ENCODE data around the gene ATP8B1.
"Not testable (repeated sequence)": the region's sequence is repeated elsewhere in the genome, so short reads cannot be mapped to it uniquely, and the experiment has no call there.

Gene ATP8B1

GRCh38 chr18:57719211-57719935, 83.7 kb downstream of the ATP8B1 start:
- peaks cover 22% of the 10 kb centered on the region for H3K9me3 Mint-ChIP-seq
- H3K27ac Mint-ChIP-seq, H3K4me1 Mint-ChIP-seq, DNase-seq, H3K27me3 Mint-ChIP-seq, H3K4me3 Mint-ChIP-seq, H3K36me3 Mint-ChIP-seq, CTCF ChIA-PET: not testable (repeated sequence)

- Mint-ChIP-seq H3K36me3 (no peaks in the 10 kb centered on the region), H3K27ac (no peak overlapping the region), H3K4me1 (peaks cover 4% of the 10 kb centered on the region), H3K4me3 (no peak overlapping the region), H3K9me3 (peaks cover 27% of the 10 kb centered on the region), H3K27me3 (no peaks in the 10 kb centered on the region)
- DNase-seq, result no peak
- CTCF ChIA-PET, result no interaction called here
Observed at GRCh38 chr18:57716549-57716948, 86.6 kb downstream of the ATP8B1 start.

- Mint-ChIP-seq H3K4me3 (no peak overlapping the region), H3K27me3 (no peaks in the 10 kb centered on the region), H3K27ac (no peak overlapping the region), H3K4me1 (peaks cover 4% of the 10 kb centered on the region), H3K36me3 (no peaks in the 10 kb centered on the region), H3K9me3 (peaks cover 27% of the 10 kb centered on the region)
- CTCF ChIA-PET, result no interaction called here
- DNase-seq, result no peak
Observed at GRCh38 chr18:57715671-57716070, 87.4 kb downstream of the ATP8B1 start.

- no peak overlapping the region for H3K4me3 Mint-ChIP-seq
- H3K9me3 Mint-ChIP-seq, result peaks cover 32% of the 10 kb centered on the region
- no peaks in the 10 kb centered on the region for H3K36me3 Mint-ChIP-seq
Observed at GRCh38 chr18:57715073-57715472, 88.0 kb downstream of the ATP8B1 start.

GRCh38 chr18:57710226-57710625, 92.9 kb downstream of the ATP8B1 start:
- no peak for DNase-seq
- no peaks in the 10 kb centered on the region for H3K4me1 Mint-ChIP-seq
- no peak overlapping the region for H3K27ac Mint-ChIP-seq
- no peak overlapping the region for H3K4me3 Mint-ChIP-seq
- CTCF ChIA-PET, result no interaction called here
- peaks cover 30% of the 10 kb centered on the region for H3K9me3 Mint-ChIP-seq
- H3K36me3 Mint-ChIP-seq, result no peaks in the 10 kb centered on the region
- H3K27me3 Mint-ChIP-seq, result no peaks in the 10 kb centered on the region

More at GRCh38 chr18:57715073-57715472, 88.0 kb downstream of the ATP8B1 start:
- no peaks in the 10 kb centered on the region for H3K27me3 Mint-ChIP-seq
- CTCF ChIA-PET, result no interaction called here
- DNase-seq, result no peak
- no peak overlapping the region for H3K27ac Mint-ChIP-seq
- H3K4me1 Mint-ChIP-seq, result peaks cover 4% of the 10 kb centered on the region

- no peak for DNase-seq
- H3K27me3 Mint-ChIP-seq, result no peaks in the 10 kb centered on the region
- CTCF ChIA-PET, result no interaction called here
- no peak overlapping the region for H3K4me3 Mint-ChIP-seq
- H3K4me1 Mint-ChIP-seq, result no peaks in the 10 kb centered on the region
- H3K27ac Mint-ChIP-seq, result no peak overlapping the region
- H3K9me3 Mint-ChIP-seq, result peaks cover 25% of the 10 kb centered on the region
- no peaks in the 10 kb centered on the region for H3K36me3 Mint-ChIP-seq
Observed at GRCh38 chr18:57709335-57709734, 93.8 kb downstream of the ATP8B1 start.

- CTCF ChIA-PET, result no interaction called here
- Mint-ChIP-seq H3K27me3 (no peaks in the 10 kb centered on the region), H3K9me3 (peaks cover 20% of the 10 kb centered on the region), H3K4me1 (no peaks in the 10 kb centered on the region), H3K27ac (no peak overlapping the region), H3K36me3 (no peaks in the 10 kb centered on the region), H3K4me3 (no peak overlapping the region)
- DNase-seq, result no peak
Observed at GRCh38 chr18:57708288-57708687, 94.8 kb downstream of the ATP8B1 start.

- Mint-ChIP-seq H3K36me3 (no peaks in the 10 kb centered on the region), H3K27ac (no peak overlapping the region), H3K4me3 (no peak overlapping the region), H3K9me3 (peaks cover 24% of the 10 kb centered on the region), H3K4me1 (no peaks in the 10 kb centered on the region), H3K27me3 (no peaks in the 10 kb centered on the region)
- CTCF ChIA-PET, result no interaction called here
- no peak for DNase-seq
Observed at GRCh38 chr18:57705832-57706595, 97.1 kb downstream of the ATP8B1 start.

- H3K36me3 Mint-ChIP-seq, result no peaks in the 10 kb centered on the region
- H3K4me1 Mint-ChIP-seq, result no peaks in the 10 kb centered on the region
- H3K9me3 Mint-ChIP-seq, result peaks cover 21% of the 10 kb centered on the region
- H3K27ac Mint-ChIP-seq, result no peak overlapping the region
- no peaks in the 10 kb centered on the region for H3K27me3 Mint-ChIP-seq
- DNase-seq, result no peak
- CTCF ChIA-PET, result no interaction called here
- no peak overlapping the region for H3K4me3 Mint-ChIP-seq
Observed at GRCh38 chr18:57705011-57705410, 98.1 kb downstream of the ATP8B1 start.

GRCh38 chr18:57698571-57699276, 104.4 kb downstream of the ATP8B1 start:
- Mint-ChIP-seq H3K27me3 (no peaks in the 10 kb centered on the region), H3K9me3 (peaks cover 7% of the 10 kb centered on the region), H3K4me1 (no peaks in the 10 kb centered on the region), H3K27ac (no peak overlapping the region), H3K4me3 (no peak overlapping the region), H3K36me3 (no peaks in the 10 kb centered on the region)
- DNase-seq, result no peak
- CTCF ChIA-PET, result no interaction called here

- DNase-seq, result no peak
- no peak overlapping the region for H3K4me3 Mint-ChIP-seq
Observed at GRCh38 chr18:57697426-57697825, 105.7 kb downstream of the ATP8B1 start.

GRCh38 chr18:57696271-57696670, 106.8 kb downstream of the ATP8B1 start:
- DNase-seq, result no peak
- H3K27me3 Mint-ChIP-seq, result no peaks in the 10 kb centered on the region
- H3K9me3 Mint-ChIP-seq, result peaks cover 3% of the 10 kb centered on the region
- CTCF ChIA-PET, result no interaction called here
- no peak overlapping the region for H3K27ac Mint-ChIP-seq
- no peaks in the 10 kb centered on the region for H3K4me1 Mint-ChIP-seq
- H3K4me3 Mint-ChIP-seq, result no peak overlapping the region
- H3K36me3 Mint-ChIP-seq, result no peaks in the 10 kb centered on the region

More at GRCh38 chr18:57697426-57697825, 105.7 kb downstream of the ATP8B1 start:
- no peaks in the 10 kb centered on the region for H3K4me1 Mint-ChIP-seq
- H3K9me3 Mint-ChIP-seq, result peaks cover 3% of the 10 kb centered on the region
- no peaks in the 10 kb centered on the region for H3K36me3 Mint-ChIP-seq
- H3K27me3 Mint-ChIP-seq, result no peaks in the 10 kb centered on the region
- CTCF ChIA-PET, result no interaction called here
- no peak overlapping the region for H3K27ac Mint-ChIP-seq

- peaks cover 2% of the 10 kb centered on the region for H3K9me3 Mint-ChIP-seq
- H3K36me3 Mint-ChIP-seq, result no peaks in the 10 kb centered on the region
- CTCF ChIA-PET, result no interaction called here
Observed at GRCh38 chr18:57691363-57691762, 111.8 kb downstream of the ATP8B1 start.

GRCh38 chr18:57687970-57688369, 115.1 kb downstream of the ATP8B1 start:
- Mint-ChIP-seq H3K27ac (no peak overlapping the region), H3K36me3 (no peaks in the 10 kb centered on the region), H3K4me1 (no peaks in the 10 kb centered on the region), H3K4me3 (no peak overlapping the region), H3K9me3 (peaks cover 5% of the 10 kb centered on the region), H3K27me3 (no peaks in the 10 kb centered on the region)
- CTCF ChIA-PET, result no interaction called here
- no peak for DNase-seq

More at GRCh38 chr18:57691363-57691762, 111.8 kb downstream of the ATP8B1 start:
- H3K4me3 Mint-ChIP-seq, result no peak overlapping the region
- H3K27ac Mint-ChIP-seq, result no peak overlapping the region
- H3K27me3 Mint-ChIP-seq, result no peaks in the 10 kb centered on the region
- H3K4me1 Mint-ChIP-seq, result no peaks in the 10 kb centered on the region
- DNase-seq, result no peak

- Mint-ChIP-seq H3K9me3 (peaks cover 5% of the 10 kb centered on the region), H3K4me1 (no peaks in the 10 kb centered on the region), H3K27ac (no peak overlapping the region)
Observed at GRCh38 chr18:57683470-57683869, 119.6 kb downstream of the ATP8B1 start.

More at GRCh38 chr18:57683470-57683869, 119.6 kb downstream of the ATP8B1 start:
- no peak for DNase-seq
- Mint-ChIP-seq H3K27me3 (no peaks in the 10 kb centered on the region), H3K4me3 (no peak overlapping the region), H3K36me3 (no peaks in the 10 kb centered on the region)
- CTCF ChIA-PET, result no interaction called here
